ENCODE data around the gene TRA2B. TPM values are rescaled to one million over a fixed set of nuclear protein-coding genes. Genes with fewer than 3 reads are reported as not detected.
A peak's percentile ranks its signal among the peaks of the same experiment; 100 is the strongest.

Gene TRA2B
- total RNA-seq, 1 experiment from 2014 or later = 204 TPM

DNA sequence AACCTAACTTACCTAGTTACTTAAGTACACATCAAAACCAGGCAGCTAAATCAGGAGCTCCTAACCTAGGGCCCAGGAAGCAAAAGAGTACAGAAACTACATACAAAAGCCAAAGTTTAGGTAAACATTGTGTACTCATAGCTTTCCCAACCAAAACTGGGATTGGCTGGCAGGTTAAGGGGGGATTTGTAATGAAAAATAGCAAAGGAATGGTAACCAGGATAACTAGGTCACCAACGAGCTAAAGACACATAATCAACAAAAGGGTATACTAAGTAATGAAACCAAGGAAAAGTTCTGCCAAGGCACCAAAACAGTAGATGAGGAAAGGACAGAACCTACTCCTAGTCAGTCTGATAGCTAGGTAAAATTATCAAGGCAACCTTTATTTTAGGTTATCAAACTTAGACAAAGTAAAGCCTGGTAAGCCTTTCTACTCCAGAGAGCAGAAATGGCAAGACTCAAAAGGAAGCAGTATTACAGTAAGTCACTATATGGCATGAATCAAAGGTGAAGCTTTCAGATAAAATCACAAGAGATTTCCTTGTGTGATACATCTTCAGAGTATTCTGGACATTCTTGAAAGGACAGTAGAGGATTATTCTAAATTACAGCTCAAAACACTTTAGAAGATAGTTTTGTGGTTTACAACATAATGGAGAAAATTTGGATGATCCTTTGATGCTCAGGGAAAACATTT is 10.2 kb downstream of the TRA2B start:
- H3K4me3 ChIP-seq (ENCODE audit: low read depth, low read length) = no peak overlapping the region
- no peak for DNase-seq
- TF ChIP-seq, protein P1, sequence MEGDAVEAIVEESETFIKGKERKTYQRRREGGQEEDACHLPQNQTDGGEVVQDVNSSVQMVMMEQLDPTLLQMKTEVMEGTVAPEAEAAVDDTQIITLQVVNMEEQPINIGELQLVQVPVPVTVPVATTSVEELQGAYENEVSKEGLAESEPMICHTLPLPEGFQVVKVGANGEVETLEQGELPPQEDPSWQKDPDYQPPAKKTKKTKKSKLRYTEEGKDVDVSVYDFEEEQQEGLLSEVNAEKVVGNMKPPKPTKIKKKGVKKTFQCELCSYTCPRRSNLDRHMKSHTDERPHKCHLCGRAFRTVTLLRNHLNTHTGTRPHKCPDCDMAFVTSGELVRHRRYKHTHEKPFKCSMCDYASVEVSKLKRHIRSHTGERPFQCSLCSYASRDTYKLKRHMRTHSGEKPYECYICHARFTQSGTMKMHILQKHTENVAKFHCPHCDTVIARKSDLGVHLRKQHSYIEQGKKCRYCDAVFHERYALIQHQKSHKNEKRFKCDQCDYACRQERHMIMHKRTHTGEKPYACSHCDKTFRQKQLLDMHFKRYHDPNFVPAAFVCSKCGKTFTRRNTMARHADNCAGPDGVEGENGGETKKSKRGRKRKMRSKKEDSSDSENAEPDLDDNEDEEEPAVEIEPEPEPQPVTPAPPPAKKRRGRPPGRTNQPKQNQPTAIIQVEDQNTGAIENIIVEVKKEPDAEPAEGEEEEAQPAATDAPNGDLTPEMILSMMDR (IDR thresholded peaks at IDR 0.05; ENCODE audit: insufficient read depth in 1 of 2, low read depth in 1 of 2, low read length in 1 of 2, severe bottlenecking in 1 of 2, unreplicated experiment in 1 of 2) = no peak
- H3K9me3 Mint-ChIP-seq (ENCODE audit: unreplicated experiment) = no peaks in the 10 kb centered on the region
- ChIA-PET POLR2A (no interaction called here), CTCF (no interaction called here)
- no peaks in the 10 kb centered on the region for H3K27me3 ChIP-seq (replicated peaks; ENCODE audit: control insufficient read depth, insufficient read depth, low read length)
- no peak overlapping the region for H3K27ac Mint-ChIP-seq (ENCODE audit: unreplicated experiment)
- no peaks in the 10 kb centered on the region for H3K27me3 Mint-ChIP-seq (ENCODE audit: insufficient read depth, unreplicated experiment)
- intact Hi-C loops (cut with micrococcal nuclease; ENCODE audit: unreplicated experiment) = no loop called here
- BruUV-seq (replicated peaks) = no TSS peak
- H3K36me3 Mint-ChIP-seq (ENCODE audit: insufficient read depth, unreplicated experiment) = peaks cover 100% of the 10 kb centered on the region
- no peaks in the 10 kb centered on the region for H3K9me3 ChIP-seq
- peaks cover 56% of the 10 kb centered on the region for H3K4me1 ChIP-seq
- peaks cover 1% of the 10 kb centered on the region; the same call in 1 of the 2 replicates for H3K36me3 ChIP-seq (ENCODE audit: control insufficient read depth, insufficient read depth, low read length)
- H3K4me3 Mint-ChIP-seq (ENCODE audit: unreplicated experiment) = no peak overlapping the region
- H3K4me1 Mint-ChIP-seq (ENCODE audit: low read depth, unreplicated experiment) = peaks cover 55% of the 10 kb centered on the region

DNA sequence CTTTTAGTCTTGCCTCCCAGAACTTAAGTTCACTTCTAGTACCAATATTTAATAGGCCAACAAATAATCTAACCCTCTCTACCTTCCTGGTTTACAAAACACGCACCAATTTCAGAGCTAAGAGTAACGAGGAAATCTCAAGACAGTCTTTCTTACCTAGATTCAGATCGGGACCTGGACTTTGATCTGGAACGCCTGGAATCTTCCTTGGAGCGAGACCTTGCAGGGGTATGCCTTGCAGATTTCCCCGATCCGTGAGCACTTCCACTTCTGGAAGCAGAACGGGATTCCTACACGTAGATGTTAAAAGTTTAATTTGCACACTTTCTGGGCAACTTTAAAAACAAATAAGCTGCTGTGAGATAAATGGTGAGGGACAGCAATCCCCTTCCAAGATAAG is 11.4 kb downstream of the TRA2B start:
- Histone ChIP-seq H3K27me3 (replicated peaks; ENCODE audit: control insufficient read depth, insufficient read depth, low read length) (no peaks in the 10 kb centered on the region), H3K36me3 (ENCODE audit: control insufficient read depth, insufficient read depth, low read length) (peaks cover 5% of the 10 kb centered on the region), H3K4me3 (ENCODE audit: low read depth, low read length) (no peak overlapping the region), H3K4me1 (peaks cover 49% of the 10 kb centered on the region), H3K9me3 (no peaks in the 10 kb centered on the region)
- H3K9me3 Mint-ChIP-seq (ENCODE audit: unreplicated experiment) = no peaks in the 10 kb centered on the region
- ChIA-PET CTCF (no interaction called here), POLR2A (no interaction called here)
- no peak for DNase-seq
- no TSS peak for BruUV-seq (replicated peaks)
- H3K36me3 Mint-ChIP-seq (ENCODE audit: insufficient read depth, unreplicated experiment) = peaks cover 100% of the 10 kb centered on the region
- intact Hi-C loops (cut with micrococcal nuclease; ENCODE audit: unreplicated experiment) = no loop called here
- peaks cover 43% of the 10 kb centered on the region for H3K4me1 Mint-ChIP-seq (ENCODE audit: low read depth, unreplicated experiment)
- H3K27me3 Mint-ChIP-seq (ENCODE audit: insufficient read depth, unreplicated experiment) = no peaks in the 10 kb centered on the region
- peak overlapping the region; percentile 18 for H3K4me3 Mint-ChIP-seq (ENCODE audit: unreplicated experiment)
- no peak overlapping the region for H3K27ac Mint-ChIP-seq (ENCODE audit: unreplicated experiment)
- TF ChIP-seq, protein P1 (IDR thresholded peaks at IDR 0.05; ENCODE audit: insufficient read depth in 1 of 2, low read depth in 1 of 2, low read length in 1 of 2, severe bottlenecking in 1 of 2, unreplicated experiment in 1 of 2) = no peak

DNA sequence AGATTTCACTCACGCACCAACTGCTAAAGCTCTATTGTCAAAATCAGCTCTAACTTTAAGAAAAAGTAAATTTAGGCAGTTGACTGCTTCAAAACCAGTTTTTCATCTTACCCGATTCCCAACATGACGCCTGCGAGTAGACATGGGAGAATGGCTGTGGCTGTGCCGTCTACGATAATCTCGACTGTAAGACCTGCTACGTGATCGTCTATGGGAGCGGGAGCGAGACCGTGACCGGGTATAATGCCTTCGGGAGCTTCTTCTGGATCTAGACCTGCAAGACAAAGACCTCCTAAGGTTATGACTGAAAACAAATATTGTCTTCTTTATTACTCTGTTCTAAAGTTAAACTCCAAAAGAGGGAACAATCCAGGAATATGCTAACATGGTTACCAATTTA is 12.5 kb downstream of the TRA2B start:
- Histone ChIP-seq H3K36me3 (ENCODE audit: control insufficient read depth, insufficient read depth, low read length) (peaks cover 5% of the 10 kb centered on the region), H3K27me3 (replicated peaks; ENCODE audit: control insufficient read depth, insufficient read depth, low read length) (no peaks in the 10 kb centered on the region), H3K4me1 (peaks cover 38% of the 10 kb centered on the region), H3K4me3 (ENCODE audit: low read depth, low read length) (no peak overlapping the region), H3K9me3 (no peaks in the 10 kb centered on the region)
- Mint-ChIP-seq H3K4me1 (ENCODE audit: low read depth, unreplicated experiment) (peaks cover 40% of the 10 kb centered on the region), H3K27ac (ENCODE audit: unreplicated experiment) (no peak overlapping the region), H3K4me3 (ENCODE audit: unreplicated experiment) (no peak overlapping the region), H3K9me3 (ENCODE audit: unreplicated experiment) (no peaks in the 10 kb centered on the region), H3K36me3 (ENCODE audit: insufficient read depth, unreplicated experiment) (peaks cover 100% of the 10 kb centered on the region), H3K27me3 (ENCODE audit: insufficient read depth, unreplicated experiment) (no peaks in the 10 kb centered on the region)
- intact Hi-C loops (cut with micrococcal nuclease; ENCODE audit: unreplicated experiment) = no loop called here
- ChIA-PET CTCF (interaction anchor here (1.1 kb wide), 1 partner anchor 18 kb away, joined by 3 read pairs; no protein-coding TSS in a partner anchor), POLR2A (no interaction called here)
- TF ChIP-seq, protein P1 (IDR thresholded peaks at IDR 0.05; ENCODE audit: insufficient read depth in 1 of 2, low read depth in 1 of 2, low read length in 1 of 2, severe bottlenecking in 1 of 2, unreplicated experiment in 1 of 2) = no peak
- DNase-seq = no peak
- BruUV-seq (replicated peaks) = no TSS peak

Data from Caco-2 (cell line).